Measurements from ENCODE around the gene ABCC9.

GRCh38 chr12:21906919-21907493, 34.2 kb downstream of the ABCC9 start:
- no peak for TF ChIP-seq ELF4 (IDR thresholded peaks at IDR 0.05)
- TF ChIP-seq SP1 (IDR thresholded peaks at IDR 0.05) = no peak
- no peak for TF ChIP-seq TARDBP (IDR thresholded peaks at IDR 0.05)

All from HEK293T (cell line).